HG03460 (cell line): ENCODE measurements around the gene IFNA21.
A peak's percentile ranks its signal among the peaks of the same experiment; 100 is the strongest.
"Not testable (repeated sequence)": the region's sequence is repeated elsewhere in the genome, so short reads cannot be mapped to it uniquely, and the experiment has no call there.

Source experiments
- ATAC-seq: cut with Tn5 transposase; IDR thresholded peaks from one replicate; pipeline ENCODE4 v1.9.1; 2021; ENCODE audit not compliant: unreplicated experiment

Gene IFNA21

GRCh38 chr9:21144603-21145002, 21.9 kb downstream of the IFNA21 start:
- peak; percentile 70 for ATAC-seq

DNA sequence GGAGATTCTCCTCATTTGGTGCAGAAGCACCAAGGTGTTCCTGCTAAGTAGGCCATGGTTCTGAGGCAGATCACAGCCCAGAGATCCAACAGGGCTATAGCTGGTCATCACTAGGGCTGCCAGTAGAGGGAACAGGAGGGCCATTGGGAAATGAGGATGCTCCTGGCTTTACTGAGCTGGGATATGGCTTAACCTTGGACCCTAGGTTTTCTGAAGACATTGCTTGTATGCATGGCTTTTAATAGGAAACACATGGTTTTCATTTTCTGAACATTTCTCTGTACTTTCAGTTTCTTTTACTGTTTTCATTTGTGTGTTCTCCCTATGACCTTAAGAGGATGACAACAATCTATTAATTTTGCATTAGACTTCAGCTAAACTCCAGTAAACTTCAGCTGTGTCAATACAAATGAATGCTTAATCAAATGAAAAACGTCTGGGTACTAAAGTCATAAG, 25.0 kb downstream of the IFNA21 start, which contains the start of gene IFNW1:
TSS of gene IFNW1 (minus strand) at position 406 of the 456 bp plus-strand sequence. CDS start at position 144, 262 bp downstream.
- ATAC-seq = peak; percentile 52

GRCh38 chr9:21137020-21137419, 29.4 kb downstream of the IFNA21 start:
- ATAC-seq = no peak

GRCh38 chr9:21135736-21136135, 30.7 kb downstream of the IFNA21 start:
- no peak for ATAC-seq

GRCh38 chr9:21128186-21128585, 38.3 kb downstream of the IFNA21 start:
- ATAC-seq = not testable (repeated sequence)

DNA sequence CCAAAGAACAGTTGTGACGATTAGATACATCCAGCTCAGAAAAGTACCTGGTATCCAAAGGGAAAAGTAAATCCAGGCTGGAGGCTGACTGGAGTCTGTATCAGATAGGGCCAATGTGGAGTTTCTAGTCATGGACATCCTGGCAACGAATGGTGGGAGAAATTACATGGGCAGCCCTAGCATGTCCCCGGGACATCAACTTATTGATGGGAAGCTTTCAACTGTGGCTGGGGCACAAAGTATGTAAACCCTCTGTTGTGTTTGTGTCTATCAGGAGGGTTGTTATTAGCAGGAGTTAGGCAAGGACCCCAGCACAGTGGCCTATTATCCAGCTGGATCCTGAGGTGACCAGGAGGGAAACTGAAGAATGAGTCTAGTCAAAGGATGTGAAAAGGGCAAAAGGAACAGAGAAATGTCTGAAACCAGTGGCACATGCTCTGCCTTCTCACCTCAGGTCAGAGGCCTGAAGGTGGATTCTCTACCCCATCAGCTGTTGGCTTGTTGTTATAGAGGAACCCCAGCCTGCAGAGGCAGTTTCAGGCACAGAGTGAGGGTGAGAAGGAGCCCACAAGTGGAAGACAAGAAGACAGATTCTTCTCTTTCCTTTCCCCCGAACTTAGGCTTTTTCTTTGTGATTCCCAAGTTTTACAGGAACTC, 44.7 kb downstream of the IFNA21 start:
- peak; percentile 97 for ATAC-seq

DNA sequence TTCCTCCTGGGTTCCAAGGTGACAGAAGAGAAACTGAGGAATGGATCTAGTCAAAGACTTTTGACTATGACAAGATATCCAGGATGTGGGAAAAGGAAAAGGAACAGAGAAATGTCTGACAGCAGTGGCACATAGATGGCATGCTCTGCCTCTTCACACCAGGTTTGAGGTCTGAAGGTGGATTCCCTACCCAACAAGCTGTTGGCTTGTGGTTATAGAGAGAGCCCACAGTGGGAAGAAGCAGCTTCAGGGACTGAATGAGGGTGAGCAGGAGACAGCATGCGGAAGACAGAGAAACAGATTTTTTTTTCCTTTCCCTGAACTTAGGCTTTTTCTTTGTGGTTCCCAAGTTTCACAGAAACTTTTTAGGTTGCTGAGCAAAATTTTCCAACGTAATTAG, 45.4 kb downstream of the IFNA21 start:
- ATAC-seq = peak; percentile 41

DNA sequence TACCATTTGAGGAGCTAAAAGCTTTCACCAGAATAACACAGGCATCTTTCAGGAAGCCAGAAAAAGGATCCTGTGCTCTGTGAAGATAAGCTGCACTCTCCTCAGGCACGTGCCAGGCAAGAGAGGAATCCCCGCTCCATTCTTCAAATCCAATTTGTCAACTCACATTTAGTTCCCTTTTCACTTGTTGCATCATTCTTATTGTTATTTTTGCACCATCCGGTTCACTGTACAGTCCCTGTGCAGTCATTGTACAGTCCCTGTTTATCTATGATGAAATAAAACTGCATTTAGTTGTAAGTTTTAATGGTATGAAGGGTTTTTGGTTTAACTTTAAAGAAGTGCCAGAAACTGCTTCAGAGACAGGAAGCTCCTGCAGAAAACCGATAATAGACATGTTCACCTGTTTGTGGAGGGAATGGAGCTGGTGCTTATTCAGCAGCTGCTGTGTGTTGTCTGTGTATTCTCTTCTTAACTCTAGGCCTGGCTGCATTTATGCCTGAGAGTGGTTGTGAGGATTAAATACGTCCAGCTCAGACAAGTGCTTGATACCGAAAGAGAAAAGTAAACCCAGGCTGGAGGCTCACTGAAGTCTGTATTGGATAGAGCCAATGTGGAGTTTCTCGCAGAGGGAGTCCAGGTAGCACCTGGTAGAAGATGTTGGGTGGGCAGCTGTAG, 47.2 kb downstream of the IFNA21 start:
- ATAC-seq = no peak
